Fibroblast of skin of left quadriceps (primary cell): Measurements from ENCODE around the gene CNGA3.
A peak's percentile ranks its signal among the peaks of the same experiment; 100 is the strongest.

Experiments used
- DNase-seq, 2 experiments: peaks; one replicate each; pipeline ENCODE4 v3.0.0-alpha.2; 2013; ENCODE audit warnings: low read depth in 2 of 2

Gene CNGA3

DNA sequence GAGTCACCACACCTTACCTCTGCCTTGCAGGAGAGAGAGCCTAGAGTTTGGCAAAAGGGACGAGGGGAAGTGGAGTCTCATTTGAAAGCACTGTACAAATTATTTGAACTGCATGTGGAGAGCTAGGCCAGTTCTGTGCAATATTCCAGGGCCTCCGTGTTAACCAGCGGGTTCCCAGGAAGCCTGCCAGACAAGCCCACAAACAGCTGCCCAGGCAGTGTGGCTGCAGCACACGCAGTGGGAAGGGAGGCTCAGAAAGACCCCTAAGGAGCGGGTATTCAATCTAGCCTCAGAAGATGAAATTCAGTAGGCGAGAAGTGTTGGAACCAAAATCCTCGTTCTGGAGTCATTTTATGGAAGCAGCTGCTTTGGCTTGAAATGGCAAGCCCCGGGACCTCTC is 30.7 kb downstream of the CNGA3 start:
- DNase-seq = no peak

DNA sequence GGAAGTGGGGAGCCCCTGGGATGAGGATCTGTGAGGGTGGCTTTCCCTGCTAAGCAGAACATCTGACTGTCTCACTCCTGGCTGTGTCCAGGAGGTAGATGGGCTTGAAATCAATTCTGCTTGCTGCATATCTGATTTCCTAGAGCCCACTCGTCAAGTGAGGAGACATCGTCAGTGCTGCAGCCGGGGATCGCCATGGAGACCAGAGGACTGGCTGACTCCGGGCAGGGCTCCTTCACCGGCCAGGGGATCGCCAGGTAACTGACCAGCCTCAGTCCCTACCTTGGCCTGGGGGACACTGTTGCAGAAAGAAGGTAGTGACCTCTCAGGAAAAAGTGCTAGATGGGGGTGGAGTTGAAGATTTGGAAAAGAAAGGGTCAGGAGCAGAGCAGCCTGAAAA is 31.3 kb downstream of the CNGA3 start:
- no peak for DNase-seq

DNA sequence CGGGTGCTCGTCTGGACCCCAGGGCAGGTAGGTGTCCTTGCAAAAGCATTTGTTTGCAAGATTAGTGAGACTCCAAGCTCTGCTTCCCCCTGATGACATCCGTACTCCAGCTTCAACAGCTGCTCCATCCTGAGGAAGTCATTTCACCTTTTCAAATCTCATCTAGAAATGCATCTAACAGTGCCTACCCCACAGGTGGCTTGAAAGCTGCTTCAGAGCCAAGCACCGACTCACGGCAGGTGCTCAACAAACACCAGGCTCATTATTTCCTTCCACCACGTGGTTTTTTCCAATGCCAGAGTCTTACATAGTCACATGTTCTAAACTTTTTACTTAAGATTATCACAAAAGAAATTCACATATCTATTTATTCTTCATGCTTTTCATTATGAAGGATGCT is 31.9 kb downstream of the CNGA3 start:
- no peak for DNase-seq

DNA sequence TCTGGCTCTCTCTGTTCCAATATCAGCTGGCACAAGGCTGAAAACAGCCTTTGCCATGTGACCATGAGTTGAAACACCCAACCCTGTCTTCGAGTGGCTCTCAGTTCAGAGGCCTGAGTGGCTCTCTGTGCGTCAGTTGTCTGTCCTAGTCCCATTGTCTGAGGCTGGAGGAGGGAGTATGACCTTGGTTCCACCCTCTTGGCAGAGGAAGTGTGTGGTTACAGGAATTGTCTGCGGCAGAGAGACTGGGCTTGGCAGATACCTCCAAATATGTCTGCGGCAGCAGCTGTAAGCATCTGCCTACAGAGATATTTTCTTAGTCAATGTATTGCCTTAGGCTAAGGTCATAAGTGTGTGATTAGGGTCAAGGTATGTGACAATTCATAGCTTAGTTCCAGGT is 32.6 kb downstream of the CNGA3 start:
- no peak for DNase-seq

DNA sequence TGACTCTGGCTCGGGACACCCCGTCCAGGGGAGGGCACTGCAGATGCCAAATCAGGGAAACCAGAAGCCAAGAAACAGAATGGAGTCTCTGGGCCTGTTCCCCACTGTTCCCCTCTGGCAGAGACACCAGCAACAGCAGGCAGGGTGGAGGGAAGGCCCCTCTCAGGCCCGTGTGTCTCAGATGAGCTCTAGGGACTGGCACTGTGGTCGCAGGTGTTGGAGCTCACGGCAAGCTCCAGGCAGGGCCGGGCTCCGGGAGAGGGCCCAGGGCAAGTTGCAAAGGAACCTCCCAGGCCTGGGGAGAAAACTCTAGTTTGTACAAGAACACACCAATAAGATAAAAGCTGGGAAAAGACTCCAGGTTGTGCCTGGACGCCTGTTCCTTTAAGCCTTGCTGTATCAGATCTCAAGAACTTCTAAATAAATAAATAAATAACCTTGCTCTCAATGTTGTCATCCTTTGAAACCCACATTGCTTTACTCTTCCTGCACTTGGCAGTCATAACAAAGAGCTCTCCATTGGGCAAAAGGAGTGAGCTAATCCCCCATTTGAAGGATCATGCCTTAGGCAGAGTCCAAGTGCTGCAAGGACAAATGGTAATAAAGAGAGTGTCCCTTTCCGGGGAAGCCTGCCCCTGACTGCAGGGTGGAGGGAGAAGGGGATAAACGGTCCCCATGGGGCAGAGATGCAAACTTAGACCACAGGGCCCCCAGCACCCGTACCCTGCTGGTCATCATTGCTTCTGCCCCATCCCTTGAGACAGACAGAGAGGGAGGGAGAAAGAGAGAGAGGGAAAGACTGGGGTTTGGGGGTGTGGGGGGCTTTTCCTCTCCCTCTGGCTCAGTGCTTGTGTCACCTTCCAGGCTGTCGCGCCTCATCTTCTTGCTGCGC is 33.3 kb downstream of the CNGA3 start:
- DNase-seq = no peak

DNA sequence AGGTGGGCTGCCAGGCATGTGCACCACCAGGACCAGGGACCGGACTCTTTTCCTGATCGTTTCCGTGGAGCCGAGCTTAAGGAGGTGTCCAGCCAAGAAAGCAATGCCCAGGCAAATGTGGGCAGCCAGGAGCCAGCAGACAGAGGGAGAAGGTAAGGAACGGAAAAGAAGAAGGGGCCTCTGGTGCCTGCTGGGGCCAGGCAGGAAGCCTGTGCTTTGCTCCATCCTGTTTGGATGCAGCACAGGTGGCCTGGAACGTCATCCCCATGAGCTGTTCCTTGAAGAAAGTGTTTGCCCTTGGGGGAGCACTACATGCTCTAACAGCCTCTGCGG is 33.9 kb downstream of the CNGA3 start:
- no peak for DNase-seq

DNA sequence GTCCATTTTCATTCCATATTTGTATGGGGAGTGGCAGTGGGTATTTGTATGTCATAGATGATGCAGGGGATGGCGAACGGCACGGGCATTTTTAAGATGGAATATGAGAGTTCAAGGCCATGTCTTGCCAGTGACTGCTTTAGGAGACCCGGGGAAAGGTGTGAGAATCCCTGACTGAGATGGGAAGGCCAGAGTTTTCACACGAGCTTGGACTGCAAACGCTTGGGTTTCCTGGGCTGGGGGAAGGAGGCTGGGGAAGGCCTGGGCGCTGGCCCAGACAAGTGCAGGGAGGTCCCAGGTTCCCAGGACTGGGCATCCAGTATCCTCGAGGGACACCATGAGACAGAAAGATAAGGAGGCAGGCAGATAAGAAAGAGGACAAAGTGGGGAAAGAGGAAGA is 35.2 kb downstream of the CNGA3 start:
- DNase-seq = no peak

DNA sequence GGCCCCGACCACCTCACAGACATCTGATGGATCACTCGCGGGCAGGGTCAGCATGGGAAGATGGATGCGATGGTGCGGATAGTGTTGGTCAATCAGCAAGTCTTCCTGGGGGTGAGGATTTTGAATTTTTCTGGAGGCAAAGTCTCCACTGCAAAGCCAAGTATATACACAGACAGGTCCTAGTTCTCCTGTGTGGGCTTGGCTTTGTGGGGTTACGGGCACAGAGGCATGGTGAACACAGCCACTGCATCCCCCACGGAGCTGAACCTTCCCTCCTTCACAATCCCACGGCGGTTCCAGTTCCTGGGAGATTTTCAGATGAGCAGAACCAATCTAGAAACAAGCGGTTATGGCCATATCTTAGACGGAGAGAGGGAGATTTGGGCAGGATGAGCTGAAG is 35.8 kb downstream of the CNGA3 start:
- DNase-seq = no peak

DNA sequence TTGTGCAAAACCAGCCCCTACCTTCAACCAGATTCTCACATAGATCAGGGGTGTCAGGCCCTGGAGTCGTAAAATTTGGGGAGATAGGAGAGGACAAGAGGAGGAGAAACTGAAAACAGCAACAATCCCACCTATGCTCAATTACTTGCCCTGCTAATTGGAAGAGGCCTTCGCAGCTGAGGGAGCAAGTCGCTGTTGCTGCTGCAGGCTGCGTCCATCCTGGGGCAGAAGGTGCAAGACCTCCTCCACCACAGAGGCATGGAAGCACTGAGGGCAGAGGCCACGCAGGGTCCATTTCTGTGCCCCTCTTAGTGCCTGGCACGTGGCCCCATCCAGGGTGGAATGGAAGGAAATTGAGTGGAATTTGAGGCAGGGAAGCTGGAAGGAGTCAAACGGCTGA is 36.5 kb downstream of the CNGA3 start:
- no peak for DNase-seq

DNA sequence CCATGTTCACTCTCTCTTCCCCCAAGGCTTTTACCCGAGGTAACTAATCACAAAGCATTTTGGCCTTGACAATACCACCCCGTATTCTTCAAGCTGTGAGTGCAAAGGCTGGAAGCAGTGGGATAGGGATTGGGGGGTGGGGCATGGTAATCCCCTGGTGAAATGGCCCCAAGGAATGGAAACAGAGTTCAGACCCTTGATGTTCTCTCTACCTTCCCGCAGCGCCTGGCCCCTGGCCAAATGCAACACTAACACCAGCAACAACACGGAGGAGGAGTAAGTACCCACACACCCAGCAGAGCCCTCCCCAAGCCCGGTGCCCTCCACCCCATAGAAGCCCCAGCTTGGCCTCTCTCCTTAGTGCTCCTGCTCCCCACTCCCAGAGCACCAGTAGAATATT is 36.9 kb downstream of the CNGA3 start:
- DNase-seq = no peak

DNA sequence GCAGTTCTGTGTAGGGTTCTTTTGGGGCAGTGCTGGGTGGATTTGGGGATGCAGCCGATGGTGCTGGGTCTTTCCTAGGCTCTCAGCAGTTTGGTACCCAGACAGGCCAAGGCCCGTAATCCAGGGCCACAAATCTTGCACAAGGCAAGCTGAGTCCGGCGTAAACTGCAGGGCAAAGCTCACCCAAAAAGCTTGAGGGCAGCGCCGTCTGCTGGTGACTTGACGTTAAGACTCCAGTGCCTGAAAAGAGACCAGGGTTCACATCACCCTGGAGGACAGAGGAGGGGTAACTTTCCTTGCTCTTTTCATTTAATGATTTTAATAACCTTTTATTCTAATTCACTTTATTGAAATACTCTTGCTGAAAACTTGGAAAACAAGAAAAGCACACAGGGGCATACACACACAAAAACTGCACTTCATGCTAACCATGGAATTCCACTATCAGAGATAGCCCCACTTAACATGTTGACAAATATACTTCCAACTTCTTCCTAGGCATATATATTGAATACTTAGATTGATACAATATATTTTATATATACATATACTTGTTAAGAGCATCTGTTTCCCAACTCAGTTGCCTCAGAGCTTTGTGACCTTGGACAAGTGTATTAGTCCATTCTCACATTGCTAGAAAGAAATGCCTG is 38.9 kb downstream of the CNGA3 start:
- peak; percentile 30 to 34 for DNase-seq

DNA sequence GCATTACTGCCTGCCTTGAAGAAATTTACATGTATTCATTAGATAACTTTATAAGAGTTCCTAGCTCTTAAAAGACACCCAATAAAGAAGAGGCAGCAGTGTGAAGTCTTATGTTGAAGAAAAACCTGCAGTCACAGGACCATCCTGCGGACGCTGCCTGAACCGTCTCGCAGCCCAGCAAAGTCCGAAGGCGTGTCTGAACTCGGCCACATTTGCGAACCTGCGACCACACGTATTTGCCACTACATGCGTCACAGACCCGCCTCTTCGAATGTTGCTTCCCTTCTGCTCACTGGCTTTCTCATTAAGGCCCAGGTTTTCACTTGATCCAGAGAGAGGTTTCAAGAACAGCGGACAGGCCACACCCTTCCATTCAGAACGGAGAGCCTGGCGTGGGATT is 41.2 kb downstream of the CNGA3 start:
- DNase-seq = no peak

DNA sequence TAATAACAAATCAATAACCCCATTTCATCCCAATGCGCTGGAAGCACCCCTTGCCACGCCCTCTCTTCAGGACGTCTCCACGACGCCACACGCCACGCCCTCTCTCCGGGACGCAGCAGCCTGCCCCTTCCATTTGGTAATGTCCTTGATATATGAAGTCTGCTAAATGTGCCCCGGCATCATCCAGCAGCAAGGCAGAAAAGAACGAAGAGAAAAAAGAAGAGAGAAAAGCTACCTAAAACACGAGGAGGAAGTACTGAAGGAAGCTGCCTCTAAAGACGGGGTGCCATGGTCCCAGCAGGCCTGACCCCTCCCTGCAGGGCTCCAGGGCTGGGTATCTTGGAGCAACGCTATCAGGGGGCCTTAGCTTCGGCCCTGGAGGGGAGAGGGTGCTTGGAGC is 41.8 kb downstream of the CNGA3 start:
- no peak for DNase-seq

DNA sequence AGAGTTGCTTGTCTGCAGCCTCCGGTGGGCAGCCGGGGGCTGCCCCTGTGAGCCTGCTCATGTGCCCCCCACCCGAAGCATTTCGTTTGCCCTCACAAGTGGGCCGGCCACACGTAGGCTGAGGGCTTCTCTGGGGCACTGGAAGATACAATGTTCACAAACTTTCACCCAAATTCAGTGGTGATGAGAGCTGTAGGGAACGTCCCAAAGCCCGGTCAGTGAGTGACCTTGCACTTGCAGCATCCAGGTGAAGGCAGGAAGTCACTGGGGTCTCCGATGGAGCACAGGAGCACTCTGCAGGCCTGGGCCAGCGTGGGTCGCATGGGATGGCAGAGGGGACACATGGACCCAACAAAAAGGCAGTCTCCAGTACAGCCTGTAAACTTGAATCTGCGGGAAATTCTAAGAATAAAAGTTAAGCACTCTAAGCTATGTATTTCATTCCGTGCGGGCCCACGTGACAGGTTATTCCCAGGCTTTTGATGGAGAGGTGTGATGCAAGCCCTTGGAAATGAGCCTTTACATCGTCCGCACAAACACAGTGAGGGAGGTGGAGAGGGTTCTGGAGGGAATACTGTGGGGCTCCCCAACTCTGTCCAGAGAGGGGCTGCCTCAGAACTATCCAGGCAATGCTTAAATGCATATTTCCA is 42.5 kb downstream of the CNGA3 start:
- no peak for DNase-seq

DNA sequence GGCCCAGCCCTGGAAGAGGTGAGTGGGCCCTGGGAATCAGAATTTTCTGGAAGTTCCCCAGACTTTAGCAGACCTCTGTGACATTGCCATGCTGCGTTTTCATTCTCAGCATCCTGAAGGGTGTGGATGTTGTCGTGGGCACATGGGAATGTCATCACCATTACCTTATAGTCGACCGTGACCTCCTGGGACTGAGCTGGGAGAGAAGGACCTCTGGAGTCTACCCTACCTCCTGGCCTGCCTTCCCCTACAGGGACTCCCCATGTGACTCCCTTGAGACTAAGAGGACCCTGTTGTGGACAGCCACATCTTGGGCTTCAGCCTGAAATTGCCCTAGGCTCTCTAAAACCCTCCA is 43.0 kb downstream of the CNGA3 start:
- DNase-seq = no peak

DNA sequence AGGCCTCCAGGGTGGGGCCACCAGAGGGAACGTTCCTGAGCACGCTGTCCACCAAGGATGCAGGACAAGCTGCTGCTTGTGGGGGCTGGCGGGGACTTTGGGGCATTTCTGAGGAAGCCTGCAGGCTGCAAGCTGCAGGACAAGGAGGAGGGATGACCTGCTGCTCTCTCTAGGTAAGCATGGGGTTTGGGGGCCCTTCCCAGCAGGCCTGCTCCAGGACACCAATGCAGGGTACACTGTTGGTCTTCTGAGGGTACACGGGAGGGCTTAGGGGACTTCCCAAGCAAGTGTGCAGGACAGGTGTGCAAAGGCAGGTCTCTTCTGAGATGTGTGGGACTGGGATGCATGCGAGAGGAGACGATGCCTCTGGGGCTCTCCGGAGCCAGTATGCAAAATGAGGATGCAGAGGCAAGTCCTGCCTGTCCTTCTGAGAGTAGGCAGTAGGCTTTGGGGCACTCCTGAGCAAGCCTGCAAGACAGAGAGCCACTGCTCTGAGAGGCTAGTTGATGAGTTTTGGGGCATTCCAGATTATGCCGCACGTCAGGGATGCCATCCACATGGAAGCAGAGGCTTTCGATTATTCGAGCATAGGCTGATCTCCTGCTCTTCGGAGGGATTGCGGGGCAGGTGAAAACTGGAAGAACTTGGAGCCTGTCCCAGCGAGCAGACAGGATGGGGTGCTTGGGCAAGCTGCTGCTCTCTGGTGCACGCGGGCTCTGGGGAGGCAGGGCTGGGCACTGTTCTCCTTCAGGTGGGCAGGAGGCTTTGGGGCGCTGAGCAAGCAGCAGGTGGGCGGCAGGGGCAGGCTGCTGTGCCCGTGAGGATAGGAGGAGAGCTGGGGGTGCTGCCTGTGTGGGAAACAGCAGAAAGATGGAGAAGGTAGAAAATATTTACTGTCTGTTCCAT is 44.6 kb downstream of the CNGA3 start:
- no peak for DNase-seq

DNA sequence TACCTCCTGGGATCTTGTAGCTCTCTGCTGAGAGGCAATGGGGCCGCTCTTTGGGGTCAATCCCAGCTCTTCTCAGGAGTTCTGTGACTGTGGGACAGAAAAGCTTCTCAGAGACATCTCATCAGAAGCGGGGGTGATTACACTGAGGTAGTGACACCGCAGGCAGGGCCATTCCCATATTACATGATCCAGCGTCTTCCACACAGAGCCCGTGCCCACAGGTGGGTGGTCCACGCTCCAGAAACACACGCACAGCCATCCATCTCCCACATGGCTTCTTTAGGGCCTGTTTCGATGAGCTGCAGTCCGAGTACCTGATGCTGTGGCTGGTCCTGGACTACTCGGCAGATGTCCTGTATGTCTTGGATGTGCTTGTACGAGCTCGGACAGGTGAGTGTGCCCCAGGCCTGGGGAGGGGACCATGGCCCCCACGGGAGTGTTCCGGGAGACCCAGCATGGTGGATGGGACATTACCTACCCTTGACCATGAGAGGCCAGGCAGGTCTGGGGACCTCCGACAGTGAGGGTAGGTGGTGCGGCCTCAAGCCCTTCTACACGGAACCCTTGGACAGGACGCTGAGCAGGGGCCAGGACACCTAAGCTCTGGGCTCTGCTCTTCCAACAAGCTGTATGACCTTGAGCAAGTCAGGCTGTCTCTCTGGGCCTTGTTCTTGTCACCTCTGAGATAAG is 45.5 kb downstream of the CNGA3 start:
- no peak for DNase-seq

DNA sequence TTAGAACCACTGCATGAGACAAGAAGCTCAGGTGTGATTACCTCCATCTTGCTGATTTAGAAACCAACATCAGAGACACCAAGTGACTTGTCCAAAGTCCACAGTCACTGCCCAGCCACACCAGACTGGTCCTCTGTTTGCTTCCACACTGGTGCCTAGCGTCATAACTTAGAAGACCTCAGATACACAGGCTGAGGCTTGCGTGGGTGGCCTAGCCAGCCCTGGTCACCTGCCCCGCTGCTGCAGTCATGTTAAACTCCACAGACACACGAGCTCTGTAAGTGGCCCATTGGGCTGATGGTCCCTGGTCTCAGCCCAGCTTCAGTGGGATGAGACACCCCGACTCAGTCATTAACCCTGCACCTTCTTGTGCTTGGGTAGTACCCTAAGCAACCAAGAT is 47.1 kb downstream of the CNGA3 start:
- DNase-seq = no peak

DNA sequence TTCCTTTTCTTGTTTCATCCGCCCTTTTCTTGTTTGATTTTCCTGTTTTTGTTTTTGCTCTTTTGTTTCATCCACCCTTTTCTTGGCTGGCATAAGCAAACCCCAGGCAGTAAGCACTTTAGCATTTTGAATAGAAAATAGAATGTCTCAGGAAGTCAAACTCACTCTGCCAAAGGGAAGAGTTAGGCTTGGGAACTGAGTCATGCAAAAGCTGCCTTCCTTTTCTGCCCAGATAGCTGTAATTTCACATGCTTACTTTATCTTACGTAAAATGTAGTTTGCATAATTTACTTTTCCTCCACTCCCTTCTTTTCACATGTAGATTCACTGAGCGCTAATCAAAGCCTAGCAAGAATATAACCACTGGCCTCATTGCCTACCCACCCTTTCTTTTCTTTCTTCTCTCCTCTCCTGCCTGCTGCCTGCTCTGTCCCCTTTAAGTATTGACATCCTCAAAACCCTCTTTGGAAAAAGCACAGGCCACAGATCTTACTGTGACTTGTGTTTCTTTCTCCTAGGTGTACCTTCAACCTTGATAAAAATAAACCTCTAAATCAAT is 48.4 kb downstream of the CNGA3 start:
- DNase-seq = no peak

DNA sequence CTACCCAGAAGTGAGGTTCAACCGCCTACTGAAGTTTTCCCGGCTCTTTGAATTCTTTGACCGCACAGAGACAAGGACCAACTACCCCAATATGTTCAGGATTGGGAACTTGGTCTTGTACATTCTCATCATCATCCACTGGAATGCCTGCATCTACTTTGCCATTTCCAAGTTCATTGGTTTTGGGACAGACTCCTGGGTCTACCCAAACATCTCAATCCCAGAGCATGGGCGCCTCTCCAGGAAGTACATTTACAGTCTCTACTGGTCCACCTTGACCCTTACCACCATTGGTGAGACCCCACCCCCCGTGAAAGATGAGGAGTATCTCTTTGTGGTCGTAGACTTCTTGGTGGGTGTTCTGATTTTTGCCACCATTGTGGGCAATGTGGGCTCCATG is 49.7 kb downstream of the CNGA3 start:
- DNase-seq = no peak

DNA sequence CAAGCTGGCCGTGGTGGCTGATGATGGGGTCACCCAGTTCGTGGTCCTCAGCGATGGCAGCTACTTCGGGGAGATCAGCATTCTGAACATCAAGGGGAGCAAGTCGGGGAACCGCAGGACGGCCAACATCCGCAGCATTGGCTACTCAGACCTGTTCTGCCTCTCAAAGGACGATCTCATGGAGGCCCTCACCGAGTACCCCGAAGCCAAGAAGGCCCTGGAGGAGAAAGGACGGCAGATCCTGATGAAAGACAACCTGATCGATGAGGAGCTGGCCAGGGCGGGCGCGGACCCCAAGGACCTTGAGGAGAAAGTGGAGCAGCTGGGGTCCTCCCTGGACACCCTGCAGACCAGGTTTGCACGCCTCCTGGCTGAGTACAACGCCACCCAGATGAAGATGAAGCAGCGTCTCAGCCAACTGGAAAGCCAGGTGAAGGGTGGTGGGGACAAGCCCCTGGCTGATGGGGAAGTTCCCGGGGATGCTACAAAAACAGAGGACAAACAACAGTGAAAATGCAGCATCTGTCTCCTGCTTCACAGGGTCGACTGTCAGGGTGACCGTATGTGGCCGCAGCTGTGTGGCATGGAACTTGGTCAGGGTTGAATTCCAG is 50.6 kb downstream of the CNGA3 start:
- DNase-seq = no peak
